SU-DHL-6 (cell line): ENCODE data around the gene SYTL4.

ENCODE experiments used
- CTCF ChIP-seq: fragments of 200-600 bp; sonication (generic); IDR thresholded peaks from one replicate; pipeline ENCODE4 v1.5.1; 2017; ENCODE audit warnings: antibody characterized with exemption, mild to moderate bottlenecking, low read length, moderate library complexity; ENCODE audit not compliant: insufficient read depth, poor library complexity, severe bottlenecking
- EZH2phosphoT487 ChIP-seq: fragments of 200-600 bp; sonication (generic), shearing (Covaris generic); conservative IDR thresholded peaks from 2 replicates; pipeline ENCODE4 v1.6.1; 2018; ENCODE audit warnings: mild to moderate bottlenecking, antibody characterized with exemption, low read length, moderate library complexity, mixed read lengths

DNA sequence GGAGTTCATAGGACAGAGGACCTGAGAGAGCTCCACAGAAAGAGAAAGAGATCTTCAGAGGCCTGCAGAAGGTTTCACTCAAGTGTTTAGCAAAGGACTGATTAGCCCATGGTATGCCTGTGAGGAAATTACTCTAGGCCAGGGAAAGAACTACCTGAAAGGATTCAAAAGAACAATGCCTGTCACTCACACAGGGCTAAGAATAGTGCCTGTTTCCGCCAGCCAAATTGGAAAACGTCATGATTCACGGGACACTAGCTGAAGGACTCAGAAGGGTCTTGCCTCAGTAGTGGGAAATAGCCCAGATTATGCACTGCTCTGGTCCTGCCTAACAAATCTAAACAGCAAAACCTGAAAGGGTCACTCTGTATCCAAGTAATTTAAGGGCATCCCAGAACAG, 21.1 kb downstream of the SYTL4 start:
- TF ChIP-seq CTCF (no peak), EZH2phosphoT487 (no peak)
